Sigmoid colon (tissue), 4 donors: ENCODE data around the gene ENAH.

Experiments
- POLR2A ChIP-seq, 2 donors: fragments of 450-650 bp; IDR thresholded peaks; one replicate each; pipeline ENCODE4 v1.6.1; 2016; ENCODE audit warnings: antibody characterized with exemption in 2 of 2, mild to moderate bottlenecking in 2 of 2, moderate library complexity in 2 of 2
- POLR2AphosphoS5 ChIP-seq, 4 donors: sonication (generic); formaldehyde crosslinking; IDR thresholded peaks; one replicate each; pipeline ENCODE4 v1.6.1; 2017; ENCODE audit warnings: antibody characterized with exemption in 4 of 4
- TF ChIP-seq, protein P1 (sequence below), 4 experiments: fragments of 450-650 bp in 3 of 4; fragments of 200-600 bp in 1 of 4; IDR thresholded peaks; one replicate each; pipeline ENCODE4 v1.5.1; 2016 to 2019; ENCODE audit warnings: antibody characterized with exemption in 4 of 4, mild to moderate bottlenecking in 3 of 4, moderate library complexity in 2 of 4

DNA sequence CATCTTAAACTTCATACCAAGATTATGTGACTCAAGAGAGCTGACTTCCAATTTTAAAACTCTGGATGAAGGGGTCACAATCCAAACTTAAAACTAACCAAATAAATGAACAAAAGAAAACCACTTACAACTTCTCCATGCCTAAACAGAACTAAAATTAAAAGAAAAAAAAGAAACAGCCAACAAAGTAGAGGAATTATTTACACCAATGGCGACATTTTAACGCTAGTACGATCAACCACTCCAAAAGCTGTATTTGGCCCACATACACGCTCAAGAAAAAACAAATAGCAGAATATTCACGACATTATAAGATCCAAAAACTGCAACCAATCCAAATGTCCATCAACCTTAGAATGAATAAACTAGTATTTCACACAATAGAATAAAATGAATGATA lies 42.4 kb downstream of the ENAH start:
- TF ChIP-seq, protein P1, sequence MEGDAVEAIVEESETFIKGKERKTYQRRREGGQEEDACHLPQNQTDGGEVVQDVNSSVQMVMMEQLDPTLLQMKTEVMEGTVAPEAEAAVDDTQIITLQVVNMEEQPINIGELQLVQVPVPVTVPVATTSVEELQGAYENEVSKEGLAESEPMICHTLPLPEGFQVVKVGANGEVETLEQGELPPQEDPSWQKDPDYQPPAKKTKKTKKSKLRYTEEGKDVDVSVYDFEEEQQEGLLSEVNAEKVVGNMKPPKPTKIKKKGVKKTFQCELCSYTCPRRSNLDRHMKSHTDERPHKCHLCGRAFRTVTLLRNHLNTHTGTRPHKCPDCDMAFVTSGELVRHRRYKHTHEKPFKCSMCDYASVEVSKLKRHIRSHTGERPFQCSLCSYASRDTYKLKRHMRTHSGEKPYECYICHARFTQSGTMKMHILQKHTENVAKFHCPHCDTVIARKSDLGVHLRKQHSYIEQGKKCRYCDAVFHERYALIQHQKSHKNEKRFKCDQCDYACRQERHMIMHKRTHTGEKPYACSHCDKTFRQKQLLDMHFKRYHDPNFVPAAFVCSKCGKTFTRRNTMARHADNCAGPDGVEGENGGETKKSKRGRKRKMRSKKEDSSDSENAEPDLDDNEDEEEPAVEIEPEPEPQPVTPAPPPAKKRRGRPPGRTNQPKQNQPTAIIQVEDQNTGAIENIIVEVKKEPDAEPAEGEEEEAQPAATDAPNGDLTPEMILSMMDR (IDR thresholded peaks at IDR 0.05) = no peak
- TF ChIP-seq POLR2A (IDR thresholded peaks at IDR 0.05) (no peak), POLR2AphosphoS5 (IDR thresholded peaks at IDR 0.05) (no peak)
